PC-9 (cell line): Measurements from ENCODE around the gene VSIG2. TPM values are rescaled to one million over a fixed set of nuclear protein-coding genes. Genes with fewer than 3 reads are reported as not detected.
"Not testable (repeated sequence)": the region's sequence is repeated elsewhere in the genome, so short reads cannot be mapped to it uniquely, and the experiment has no call there.

Experiments
- BruUV-seq: library from RNA; stranded (reverse); fragments of 400-500 nt; replicated peaks from 2 replicates; lab custom pipeline; 2021; lab: Mats Ljungman, UMichigan
- CTCF ChIA-PET: fragments of 300-600 bp; sonication (Branson Sonifier 250); formaldehyde crosslinking; loops from one replicate; lab custom pipeline; 2022; ENCODE audit warnings: antibody characterized with exemption; lab: Charles Lee
- POLR2A ChIA-PET: fragments of 300-600 bp; sonication (Branson Sonifier 250); formaldehyde crosslinking; loops from one replicate; lab custom pipeline; 2022; ENCODE audit warnings: antibody characterized with exemption; ENCODE audit not compliant: unreplicated experiment; lab: Charles Lee
- DNase-seq, 2 experiments: peaks; one replicate each; pipeline versions ENCODE4 v3.0.0 to v3.0.0-alpha.2; 2015 to 2022; ENCODE audit warnings: mixed read lengths in 1 of 2
- H2AFZ ChIP-seq: fragments of 200-600 bp; sonication (generic); 2 replicates; pipeline ENCODE4 v1.8.1; 2017; ENCODE audit warnings: antibody characterized with exemption
- H3F3A ChIP-seq: fragments of 200-600 bp; sonication (generic); 2 replicates; pipeline ENCODE4 v1.8.1; 2017; ENCODE audit warnings: antibody characterized with exemption, mild to moderate bottlenecking, low read depth; ENCODE audit not compliant: insufficient read depth
- H3K27ac ChIP-seq: fragments of 200-600 bp; sonication (generic); 2 replicates; pipeline ENCODE4 v1.6.1; 2016; ENCODE audit warnings: mixed run types
- H3K27me3 ChIP-seq: fragments of 200-600 bp; sonication (generic); 2 replicates; pipeline ENCODE4 v1.6.1; 2016; ENCODE audit warnings: low read depth, mixed run types; ENCODE audit not compliant: insufficient read depth
- H3K36me3 ChIP-seq: fragments of 200-600 bp; sonication (generic); 2 replicates; pipeline ENCODE4 v1.6.1; 2016; ENCODE audit warnings: low read depth, mixed run types
- H3K4me1 ChIP-seq: fragments of 200-600 bp; sonication (generic); replicated peaks from 2 replicates; pipeline ENCODE4 v1.6.1; 2016; ENCODE audit warnings: mixed run types; ENCODE audit not compliant: insufficient read depth
- H3K4me2 ChIP-seq: fragments of 200-600 bp; sonication (generic); 2 replicates; pipeline ENCODE4 v1.6.1; 2017; ENCODE audit warnings: mixed run types
- H3K4me3 ChIP-seq: fragments of 200-600 bp; sonication (generic); 2 replicates; pipeline ENCODE4 v1.6.1; 2016; ENCODE audit warnings: mixed run types
- H3K79me2 ChIP-seq: fragments of 200-600 bp; sonication (generic); 2 replicates; pipeline ENCODE4 v1.6.1; 2017; ENCODE audit warnings: low read depth, mixed run types
- H3K9me2 ChIP-seq: fragments of 200-600 bp; sonication (generic); 2 replicates; pipeline ENCODE4 v1.8.1; 2017; ENCODE audit warnings: mild to moderate bottlenecking; ENCODE audit not compliant: insufficient read depth
- H3K9me3 ChIP-seq: fragments of 200-600 bp; sonication (generic); 2 replicates; pipeline ENCODE4 v1.8.1; 2016; ENCODE audit warnings: low read depth; ENCODE audit not compliant: insufficient read depth
- H4K20me1 ChIP-seq: fragments of 200-600 bp; sonication (generic); 2 replicates; pipeline ENCODE4 v1.8.1; 2017; ENCODE audit not compliant: insufficient read depth
- CTCF ChIP-seq: fragments of 200-600 bp; sonication (generic); conservative IDR thresholded peaks from 2 replicates; pipeline ENCODE4 v1.6.1; 2017; ENCODE audit warnings: mixed run types, antibody characterized with exemption, mild to moderate bottlenecking, moderate library complexity
- EZH2 ChIP-seq: fragments of 200-600 bp; sonication (generic); IDR thresholded peaks from 2 replicates; pipeline ENCODE4 v1.8.0; 2017; ENCODE audit warnings: antibody characterized with exemption, low read depth
- intact Hi-C: fragments of 100-400 bp; cut with micrococcal nuclease; formaldehyde crosslinking; loops from one replicate; pipeline ENCODE4 v1.10.0; 2022; ENCODE audit not compliant: unreplicated experiment
- total RNA-seq: library from RNA; stranded (reverse); gene quantifications from 2 replicates; pipeline ENCODE4 v1.2.3, GENCODE V29; 2021

The VSIG2 gene
- total RNA-seq, 1 experiment from 2014 or later, result 12.4 TPM

GRCh38 chr11:124778281-124778680, 26.2 kb upstream of the VSIG2 start:
- no peaks in the 10 kb centered on the region; the same call in 1 of the 2 replicates for H3F3A ChIP-seq
- no peaks in the 10 kb centered on the region for H4K20me1 ChIP-seq
- intact Hi-C loops, result no loop called here
- H3K36me3 ChIP-seq, result no peaks in the 10 kb centered on the region; the same call in 1 of the 2 replicates
- H3K9me3 ChIP-seq, result no peaks in the 10 kb centered on the region
- no peak overlapping the region for H3K4me2 ChIP-seq
- no peak for TF ChIP-seq EZH2
- TF ChIP-seq CTCF, result peak; percentile 48; the same call in 1 of the 2 replicates
- no peaks in the 10 kb centered on the region for H3K4me1 ChIP-seq
- no peak overlapping the region for H3K27ac ChIP-seq
- H3K79me2 ChIP-seq, result peaks cover 28% of the 10 kb centered on the region
- ChIA-PET POLR2A (no interaction called here), CTCF (interaction anchor here (1.2 kb wide), 1 partner anchor 32 kb away, joined by 5 read pairs; no protein-coding TSS in a partner anchor)
- no peaks in the 10 kb centered on the region for H3K9me2 ChIP-seq
- no peak overlapping the region for H3K4me3 ChIP-seq
- no TSS peak for BruUV-seq
- no peaks in the 10 kb centered on the region for H3K27me3 ChIP-seq
- DNase-seq, result no peak
- H2AFZ ChIP-seq, result no peak overlapping the region

DNA sequence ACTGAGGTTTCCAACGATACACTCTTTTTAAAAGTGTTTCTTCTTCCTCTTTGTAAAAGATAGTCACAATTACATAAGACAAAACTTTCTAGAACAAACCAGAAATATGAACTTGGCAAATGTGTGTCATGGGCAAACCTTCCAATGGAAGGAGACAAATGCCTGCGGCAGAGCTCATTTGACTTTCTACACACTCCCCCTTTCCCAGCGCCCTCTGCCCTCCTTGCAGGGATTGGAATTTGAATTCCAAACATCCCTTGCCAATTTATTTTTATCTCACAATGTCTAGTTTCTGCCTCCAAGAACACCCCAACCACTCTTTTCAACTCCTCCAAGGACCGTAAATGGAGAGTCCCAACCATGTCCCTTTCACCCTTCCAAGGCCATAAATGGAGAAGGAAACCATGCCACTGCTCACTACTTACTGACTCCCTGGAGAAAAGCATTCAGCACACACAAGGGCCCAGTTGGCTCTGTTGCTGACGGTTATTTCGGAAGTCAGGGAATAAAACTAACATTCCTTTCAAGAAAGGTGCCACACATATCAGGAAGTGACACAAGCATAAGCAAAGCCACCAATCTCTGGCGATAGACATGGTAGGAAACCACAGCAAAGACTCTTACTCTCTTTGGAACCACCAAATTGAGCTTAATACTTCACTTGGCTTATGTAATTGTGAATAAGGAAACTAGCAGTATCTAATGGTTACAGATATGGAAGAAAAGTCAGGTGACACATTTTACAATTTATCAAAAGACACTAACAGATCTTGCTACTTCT, 25.0 kb upstream of the VSIG2 start:
- Histone ChIP-seq H3K27ac (no peak overlapping the region), H3K36me3 (no peaks in the 10 kb centered on the region; the same call in 1 of the 2 replicates), H2AFZ (no peak overlapping the region), H3K4me2 (no peak overlapping the region), H4K20me1 (no peaks in the 10 kb centered on the region), H3K4me3 (no peak overlapping the region), H3K9me2 (no peaks in the 10 kb centered on the region), H3K79me2 (peaks cover 28% of the 10 kb centered on the region), H3K27me3 (no peaks in the 10 kb centered on the region), H3K4me1 (peaks cover 2% of the 10 kb centered on the region), H3K9me3 (no peaks in the 10 kb centered on the region), H3F3A (peaks cover 3% of the 10 kb centered on the region; the same call in 1 of the 2 replicates)
- no peak for DNase-seq
- CTCF ChIA-PET, result no interaction called here
- BruUV-seq, result no TSS peak
- intact Hi-C loops, result no loop called here
- TF ChIP-seq CTCF (no peak), EZH2 (no peak)
- POLR2A ChIA-PET, result no interaction called here

DNA sequence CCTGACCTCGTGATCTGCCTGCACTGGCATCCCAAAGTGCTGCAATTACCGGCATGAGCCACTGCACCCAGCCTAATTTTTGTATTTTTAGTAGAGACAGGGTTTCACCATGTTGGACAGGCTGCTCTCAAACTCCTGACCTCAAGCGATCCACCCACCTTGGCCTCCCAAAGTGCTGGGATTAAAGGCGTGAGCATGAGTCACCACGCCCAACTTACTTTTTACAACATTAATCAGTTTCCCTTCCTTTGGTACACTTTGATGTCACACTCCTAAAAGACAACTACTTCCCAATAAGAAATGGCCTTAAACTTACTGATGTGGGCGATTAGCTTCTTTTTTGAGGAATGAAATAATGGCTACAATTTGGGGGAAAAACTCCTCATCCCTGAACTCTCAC, 18.9 kb upstream of the VSIG2 start:
- H4K20me1 ChIP-seq, DNase-seq, POLR2A ChIA-PET, intact Hi-C loops, BruUV-seq, H3K27me3 ChIP-seq, H3K4me3 ChIP-seq, H2AFZ ChIP-seq, H3K9me2 ChIP-seq, H3K9me3 ChIP-seq: not testable (repeated sequence)
- Histone ChIP-seq H3K27ac (peak overlapping the region; percentile 72), H3F3A (peaks cover 42% of the 10 kb centered on the region), H3K36me3 (peaks cover 19% of the 10 kb centered on the region; the same call in 1 of the 2 replicates), H3K79me2 (peaks cover 26% of the 10 kb centered on the region; the same call in 1 of the 2 replicates), H3K4me1 (peaks cover 42% of the 10 kb centered on the region), H3K4me2 (peak overlapping the region; percentile 49; the same call in 1 of the 2 replicates)
- CTCF ChIA-PET, result interaction anchor here (0.8 kb wide), 1 partner anchor 28 kb away, joined by 7 read pairs; no protein-coding TSS in a partner anchor
